Spleen (tissue), 7 donors: ENCODE measurements around the gene VRK3.

ENCODE experiments used
- POLR2A ChIP-seq, 3 donors: fragments of 450-650 bp; IDR thresholded peaks; one replicate each; pipeline ENCODE4 v1.5.1; 2017; ENCODE audit warnings: antibody characterized with exemption in 3 of 3, mild to moderate bottlenecking in 1 of 3
- POLR2AphosphoS5 ChIP-seq, 3 donors: sonication (generic); formaldehyde crosslinking; IDR thresholded peaks; one replicate each; pipeline ENCODE4 v1.5.1; 2017; ENCODE audit warnings: antibody characterized with exemption in 3 of 3
- TF ChIP-seq, protein P1 (sequence below), 11 experiments: fragments of 200-600 bp in 7 of 11; fragments of 450-650 bp in 4 of 11; sonication (generic) in 4 of 11; IDR thresholded peaks in 8 of 11; conservative IDR thresholded peaks in 3 of 11; 1 replicate in 7 of 11; 2 replicates in 4 of 11; pipeline versions ENCODE4 v1.4.0 to v1.8.0; 2016 to 2021; ENCODE audit warnings: antibody characterized with exemption in 11 of 11, inconsistent platforms in 4 of 11, mild to moderate bottlenecking in 1 of 11
- donor health status: DM: no; HTN: no; CAD: no; lungs with moderate emphysema.
- donor health status: DM: no; HTN: no; CAD: no.
- donor health status: DM: no; HTN: no; CAD: no.

DNA sequence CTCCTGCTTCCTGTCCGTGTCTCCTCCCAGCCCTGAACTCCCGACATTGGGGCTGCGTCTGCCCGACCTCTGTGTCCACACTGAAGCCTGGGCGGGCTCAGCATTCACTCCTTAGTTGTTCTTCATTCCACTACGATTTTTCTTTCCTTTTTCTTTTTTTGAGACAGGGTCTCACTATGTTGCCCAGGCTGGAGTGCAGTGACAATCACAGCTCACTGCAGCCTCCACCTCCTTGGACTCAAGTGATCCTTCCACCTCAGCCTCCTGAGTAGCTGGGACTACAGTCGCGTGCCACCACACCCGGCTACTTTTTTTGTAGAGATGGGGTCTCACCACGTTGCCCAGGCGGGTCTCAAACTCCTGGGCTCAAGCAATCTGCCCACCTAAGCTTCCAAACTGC is 40.7 kb downstream of the VRK3 start:
- TF ChIP-seq, protein P1, sequence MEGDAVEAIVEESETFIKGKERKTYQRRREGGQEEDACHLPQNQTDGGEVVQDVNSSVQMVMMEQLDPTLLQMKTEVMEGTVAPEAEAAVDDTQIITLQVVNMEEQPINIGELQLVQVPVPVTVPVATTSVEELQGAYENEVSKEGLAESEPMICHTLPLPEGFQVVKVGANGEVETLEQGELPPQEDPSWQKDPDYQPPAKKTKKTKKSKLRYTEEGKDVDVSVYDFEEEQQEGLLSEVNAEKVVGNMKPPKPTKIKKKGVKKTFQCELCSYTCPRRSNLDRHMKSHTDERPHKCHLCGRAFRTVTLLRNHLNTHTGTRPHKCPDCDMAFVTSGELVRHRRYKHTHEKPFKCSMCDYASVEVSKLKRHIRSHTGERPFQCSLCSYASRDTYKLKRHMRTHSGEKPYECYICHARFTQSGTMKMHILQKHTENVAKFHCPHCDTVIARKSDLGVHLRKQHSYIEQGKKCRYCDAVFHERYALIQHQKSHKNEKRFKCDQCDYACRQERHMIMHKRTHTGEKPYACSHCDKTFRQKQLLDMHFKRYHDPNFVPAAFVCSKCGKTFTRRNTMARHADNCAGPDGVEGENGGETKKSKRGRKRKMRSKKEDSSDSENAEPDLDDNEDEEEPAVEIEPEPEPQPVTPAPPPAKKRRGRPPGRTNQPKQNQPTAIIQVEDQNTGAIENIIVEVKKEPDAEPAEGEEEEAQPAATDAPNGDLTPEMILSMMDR (IDR thresholded peaks at IDR 0.05 in 8 of 11, conservative IDR thresholded peaks at IDR 0.05 in 3 of 11) = no peak
- TF ChIP-seq POLR2A (IDR thresholded peaks at IDR 0.05) (no peak), POLR2AphosphoS5 (IDR thresholded peaks at IDR 0.05) (no peak)
